K562 (cell line): Measurements from ENCODE around the gene VRK1. TPM values are rescaled to one million over a fixed set of nuclear protein-coding genes. Genes with fewer than 3 reads are reported as not detected.

Experiments used
- ARID3B ChIP-seq: fragments of 250-450 bp; sonication (Bioruptor Pico); IDR thresholded peaks from 2 replicates; pipeline ENCODE4 v1.4.0; 2020; ENCODE audit warnings: borderline replicate concordance
- BRF2 ChIP-seq: IDR thresholded peaks from 3 replicates; pipeline ENCODE4 v1.6.1; 2011; ENCODE audit warnings: borderline replicate concordance, mild to moderate bottlenecking; ENCODE audit not compliant: insufficient read length, insufficient read depth
- CBX2 ChIP-seq: fragments of 200-600 bp; sonication (generic); IDR thresholded peaks from one replicate; pipeline ENCODE4 v1.6.1; 2012; ENCODE audit warnings: mild to moderate bottlenecking, low read length, inconsistent platforms; ENCODE audit not compliant: insufficient read depth, poor library complexity, severe bottlenecking
- CBX5 ChIP-seq: IDR thresholded peaks from 2 replicates; pipeline ENCODE4 v1.6.1; 2014; ENCODE audit warnings: low read depth, borderline replicate concordance
- CEBPZ ChIP-seq: fragments of 150-350 bp; IDR thresholded peaks from 2 replicates; pipeline ENCODE4 v1.6.1; 2014; ENCODE audit warnings: low read depth, mild to moderate bottlenecking, low read length, borderline replicate concordance
- DEAF1 ChIP-seq: fragments of 450-650 bp; formaldehyde crosslinking; IDR thresholded peaks from 2 replicates; pipeline ENCODE4 v1.4.0; 2020; ENCODE audit warnings: mild to moderate bottlenecking, moderate library complexity
- E2F3 ChIP-seq: fragments of 250-450 bp; sonication (Bioruptor Pico); IDR thresholded peaks from 2 replicates; pipeline ENCODE4 v1.4.0; 2020; ENCODE audit warnings: mild to moderate bottlenecking
- ELF4 ChIP-seq: fragments of 450-650 bp; formaldehyde crosslinking; IDR thresholded peaks from 2 replicates; pipeline ENCODE4 v1.4.0; 2022; ENCODE audit warnings: missing genetic modification characterization
- HDAC3 ChIP-seq: fragments of 450-650 bp; IDR thresholded peaks from 2 replicates; pipeline ENCODE4 v1.6.1; 2018; ENCODE audit warnings: borderline replicate concordance, mild to moderate bottlenecking, moderate library complexity; ENCODE audit not compliant: partially characterized antibody
- HNRNPUL1 ChIP-seq: fragments of 200-400 bp; formaldehyde crosslinking; IDR thresholded peaks from 2 replicates; pipeline ENCODE4 v1.6.1; 2017; ENCODE audit warnings: low read length
- IRF2 ChIP-seq: sonication (generic); formaldehyde crosslinking; IDR thresholded peaks from 2 replicates; pipeline ENCODE4 v1.8.1; 2022; ENCODE audit warnings: mild to moderate bottlenecking, missing genetic modification reagents
- KAT2B ChIP-seq: IDR thresholded peaks from one replicate; pipeline ENCODE4 v1.6.1; 2012; ENCODE audit warnings: low read depth, mild to moderate bottlenecking, control low read depth, inconsistent platforms, low read length, moderate library complexity
- MBD2 ChIP-seq: sonication (generic); IDR thresholded peaks from 2 replicates; pipeline ENCODE4 v1.6.1; 2016; ENCODE audit warnings: low read depth, borderline replicate concordance
- NFE2L1 ChIP-seq: fragments of 450-650 bp; IDR thresholded peaks from 2 replicates; pipeline ENCODE4 v1.6.1; 2016; ENCODE audit warnings: missing genetic modification characterization, low read depth, mild to moderate bottlenecking, missing compliant biosample characterization, moderate library complexity, borderline replicate concordance
- NFYB ChIP-seq: IDR thresholded peaks from 2 replicates; pipeline ENCODE4 v1.6.1; 2011; ENCODE audit warnings: mild to moderate bottlenecking, moderate library complexity; ENCODE audit not compliant: insufficient read length; ENCODE audit errors: extremely low read depth
- POLR2H ChIP-seq: IDR thresholded peaks from 2 replicates; pipeline ENCODE4 v1.6.1; 2016; ENCODE audit warnings: missing genetic modification characterization, low read depth, mild to moderate bottlenecking, control low read depth, missing compliant biosample characterization, moderate library complexity
- RBBP5 ChIP-seq: fragments of 200-600 bp; sonication (generic); IDR thresholded peaks from 2 replicates; pipeline ENCODE4 v1.6.1; 2012; ENCODE audit warnings: borderline replicate concordance, mild to moderate bottlenecking, low read length, control low read depth, inconsistent platforms; ENCODE audit not compliant: insufficient read depth, poor library complexity, severe bottlenecking
- SMARCC2 ChIP-seq: fragments of 450-650 bp; IDR thresholded peaks from 2 replicates; pipeline ENCODE4 v1.6.1; 2017; ENCODE audit warnings: antibody characterized with exemption, moderate library complexity, mild to moderate bottlenecking, low read depth
- ZNF778 ChIP-seq: fragments of 450-650 bp; formaldehyde crosslinking; IDR thresholded peaks from 2 replicates; pipeline ENCODE4 v1.4.0; 2020; ENCODE audit warnings: mild to moderate bottlenecking, moderate library complexity
- ZNF780A ChIP-seq: fragments of 250-450 bp; sonication (Bioruptor Pico); IDR thresholded peaks from 2 replicates; pipeline ENCODE4 v1.5.0; 2021; ENCODE audit warnings: mild to moderate bottlenecking
- ZZZ3 ChIP-seq: fragments of 450-650 bp; IDR thresholded peaks from 2 replicates; pipeline ENCODE4 v1.6.1; 2016; ENCODE audit warnings: antibody characterized with exemption, mild to moderate bottlenecking, moderate library complexity
- polyA plus RNA-seq, 8 experiments: library from polyadenylated mRNA; depleted of rRNA in 4 of 8; stranded (reverse) in 5 of 8; unstranded in 3 of 8; fragments of >200 nt; fragmentation: Nextera tagmentation in 2 of 8; fragmentation: Illumina TruSeq in 1 of 8; extraction: Ambion mirVana in 2 of 8; extraction: Trizol in 1 of 8; gene quantifications; 2 replicates each; pipeline versions ENCODE4 v1.2.1 to v1.2.3, GENCODE V29; 2011 to 2014; ENCODE audit warnings: inconsistent platforms in 1 of 8, missing spikeins in 1 of 8
- total RNA-seq, 7 experiments: library from RNA; depleted of rRNA in 6 of 7; stranded (reverse); fragments of >200 nt in 6 of 7; fragmentation: Illumina TruSeq in 2 of 7; extraction: Trizol in 2 of 7; gene quantifications; 2 replicates each; pipeline versions ENCODE4 v1.2.1 to v1.2.3, GENCODE V29; 2011 to 2021; ENCODE audit warnings: low replicate concordance in 1 of 7

VRK1 gene
- total and polyA plus RNA-seq, 9 of the 15 experiments (the other 6 are each of a cell fraction or from before 2014, with no cell fraction given): 83.6 to 177 (median 116) TPM

GRCh38 chr14:96917442-96917963 is 120.3 kb downstream of the VRK1 start (continued):
- TF ChIP-seq CEBPZ (no peak), NFE2L1 (tag) (no peak), BRF2 (no peak), KAT2B (no peak), ZNF778 (no peak), DEAF1 (CRISPR knock-in tag) (no peak), SMARCC2 (peak; percentile 95), NFYB (no peak), E2F3 (no peak), RBBP5 (no peak), HNRNPUL1 (no peak), ELF4 (CRISPR knock-in tag) (peak; percentile 96), IRF2 (CRISPR knock-in tag) (no peak), ARID3B (no peak), HDAC3 (peak; percentile 98), MBD2 (peak; percentile 86), ZNF780A (no peak), CBX5 (peak; percentile 12; the same call in 1 of the 2 replicates), POLR2H (no peak), CBX2 (no peak), ZZZ3 (no peak)
